Myometrial cell (primary cell): ENCODE measurements around the gene SNX12. TPM values are rescaled to one million over a fixed set of nuclear protein-coding genes. Genes with fewer than 3 reads are reported as not detected.

Source experiments
- total RNA-seq: library from RNA; depleted of rRNA; stranded (reverse); fragments of >200 nt; gene quantifications from 2 replicates; pipeline ENCODE4 v1.2.3, GENCODE V29; 2015

The SNX12 gene
- total RNA-seq, result 55.8 and 69.5 TPM in 2 replicates

DNA sequence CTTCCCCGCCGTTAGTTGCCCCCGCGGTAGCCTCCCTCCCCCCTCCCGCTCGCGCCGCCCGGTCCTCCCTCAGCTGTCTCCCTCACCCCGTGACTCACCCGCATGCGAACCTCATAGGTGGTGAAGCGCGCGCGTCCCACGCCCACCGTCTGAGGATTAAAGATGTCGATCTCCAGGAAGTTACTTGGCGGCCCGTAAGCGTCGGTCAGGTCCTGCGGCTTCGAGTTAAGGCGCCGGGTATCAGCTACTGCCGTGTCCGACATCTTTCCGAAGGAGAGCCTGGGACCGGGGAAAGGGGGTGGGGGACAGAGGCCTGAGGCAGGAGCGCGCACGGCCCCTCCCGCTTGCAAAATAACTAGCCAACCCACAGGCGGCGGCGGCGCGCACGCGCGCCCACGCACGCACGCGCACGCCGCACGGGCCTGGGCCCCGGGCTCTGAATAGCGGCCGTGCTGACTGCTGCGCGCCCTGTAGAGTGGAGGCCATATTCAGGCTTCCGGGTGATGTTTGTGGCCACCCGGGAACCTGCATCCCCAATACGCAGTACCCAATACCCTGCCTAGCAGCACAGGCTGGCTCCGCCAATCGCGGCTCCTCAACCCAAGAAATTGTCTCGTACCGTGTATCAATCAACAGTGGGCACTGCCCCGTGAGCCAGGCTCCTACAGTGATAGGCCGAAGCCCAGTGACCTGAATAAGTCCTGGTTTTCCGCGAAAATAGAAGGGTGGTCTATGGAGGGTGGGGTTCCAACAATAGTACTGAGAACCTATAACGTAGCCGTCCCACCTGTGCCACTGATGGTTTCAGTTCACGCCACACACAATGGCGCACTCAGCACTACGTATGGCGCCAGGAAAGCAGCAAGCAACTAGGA, at the start of gene SNX12:
Gene SNX12, minus strand, starts transcription at position 291 of the 875 bp plus-strand sequence. Its CDS starts 28 bp downstream, at position 263.

DNA sequence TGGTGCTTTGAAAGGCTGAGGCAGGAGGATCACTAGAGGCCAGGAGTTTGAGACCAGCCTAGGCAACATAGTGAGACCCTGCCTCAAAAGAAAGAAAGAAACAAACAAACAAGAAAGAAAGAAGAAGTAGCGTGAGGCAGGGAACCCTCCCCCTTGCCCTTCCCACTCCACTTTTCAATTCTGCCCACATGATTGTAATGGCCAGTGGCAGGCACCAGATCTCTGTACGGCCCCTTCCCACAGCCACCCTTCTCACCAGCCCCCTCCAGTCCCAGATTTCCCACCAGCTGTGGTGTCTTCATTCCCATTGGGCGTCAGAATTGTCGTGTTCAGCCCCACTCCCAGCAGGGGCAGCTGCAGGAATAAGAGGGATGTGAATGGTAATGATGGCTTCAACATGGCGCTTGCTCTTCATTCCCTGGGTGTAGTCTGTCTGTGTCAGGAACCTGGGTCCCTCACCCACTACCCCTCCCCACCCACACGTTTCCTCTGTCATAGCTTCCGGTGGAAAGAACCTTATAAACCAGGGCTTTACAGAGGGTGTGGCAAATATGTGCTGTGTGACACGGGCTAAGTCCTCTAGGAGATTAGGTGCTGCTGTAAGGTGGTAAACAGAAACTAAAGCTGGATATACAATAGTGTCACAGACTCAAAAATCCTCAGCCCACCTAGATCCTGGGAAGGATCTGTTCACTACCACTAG, 43.2 kb upstream of the SNX12 start, which contains the start of gene IL2RG:
Gene IL2RG, minus strand, starts transcription at position 437 of the 703 bp plus-strand sequence. Its CDS starts 38 bp downstream, at position 399.

DNA sequence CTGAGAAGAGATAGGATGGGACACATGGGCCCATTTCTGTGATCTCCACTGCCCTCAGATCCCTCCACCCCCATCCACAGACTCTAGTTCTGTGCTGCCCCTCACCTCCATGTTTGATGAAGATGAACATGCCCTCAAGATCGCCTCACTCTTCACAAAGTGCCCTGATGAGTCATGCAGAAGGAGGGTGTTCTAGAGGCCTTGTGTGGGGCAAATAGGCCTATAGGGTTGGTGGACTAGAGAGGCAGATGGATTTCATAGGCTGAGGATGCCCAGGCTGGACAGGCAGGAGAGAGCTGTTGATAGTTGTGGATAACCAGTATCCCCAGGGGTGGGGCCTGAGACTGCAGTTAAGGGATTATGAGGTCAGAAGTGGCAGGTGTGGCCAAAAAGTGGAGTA, 38.3 kb upstream of the SNX12 start, which contains the start of gene CXorf65:
Gene CXorf65, minus strand, starts transcription at position 314 of the 400 bp plus-strand sequence. Its CDS starts 184 bp downstream, at position 130.

DNA sequence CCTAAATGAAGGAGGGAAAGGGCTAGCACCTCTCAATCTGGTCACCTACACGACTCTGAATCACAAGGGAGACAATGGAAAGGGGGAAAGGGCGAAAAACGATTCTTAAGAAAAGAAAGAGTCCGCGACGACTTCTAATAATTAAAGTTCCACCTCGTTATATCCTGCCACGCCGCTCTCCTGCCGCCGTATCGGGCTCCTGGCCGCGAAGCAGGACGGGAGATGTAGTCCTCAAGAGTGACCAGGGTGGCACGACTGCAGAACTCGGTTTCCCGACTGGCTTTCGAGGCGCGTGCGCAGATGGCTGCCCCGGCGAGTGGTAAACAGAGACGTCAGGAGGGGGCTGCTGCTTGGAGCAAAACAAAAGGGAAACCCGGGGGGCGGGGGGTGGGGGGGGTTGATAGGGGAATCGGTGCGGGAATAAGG, 27.4 kb upstream of the SNX12 start, which contains the start of gene FOXO4:
Gene FOXO4, plus strand, starts transcription at position 297 of the 426 bp plus-strand sequence. CDS start 678 bp downstream, outside the sequence.

Other genes with a start within 250 kb of the SNX12 start
- not detected in 2 replicates for gene TEX11, start 159.6 kb downstream of the SNX12 start, total RNA-seq
- gene SLC7A3, start 137.2 kb downstream of the SNX12 start, total RNA-seq, result not detected in 2 replicates
- gene FOXO4, start 27.5 kb upstream of the SNX12 start, total RNA-seq, result 2.6 and 3.5 TPM in 2 replicates
- not detected in 2 replicates for gene CXorf65, start 38.4 kb upstream of the SNX12 start, total RNA-seq
- gene IL2RG, start 43.2 kb upstream of the SNX12 start, total RNA-seq, result not detected in 2 replicates
- 15.9 and 21.1 TPM in 2 replicates for gene MED12, start 50.3 kb upstream of the SNX12 start, total RNA-seq
- not detected in 2 replicates for gene NLGN3, start 76.5 kb upstream of the SNX12 start, total RNA-seq
- not detected in 2 replicates for gene GJB1, start 154.9 kb upstream of the SNX12 start, total RNA-seq
- 14.1 and 16.7 TPM in 2 replicates for gene ZMYM3, start 185.8 kb upstream of the SNX12 start, total RNA-seq
- gene NONO, start 215.3 kb upstream of the SNX12 start, total RNA-seq, result 307 and 375 TPM in 2 replicates
- gene ITGB1BP2, start 233.4 kb upstream of the SNX12 start, total RNA-seq, result 0.71 and 1.2 TPM in 2 replicates